IPS-20b (cell line): Measurements from ENCODE around the gene LHX4.

Experiments
- H3K27ac ChIP-seq: one replicate; pipeline ENCODE4 v1.5.1; 2013; ENCODE audit warnings: low read length
- H3K27me3 ChIP-seq: 2 replicates; pipeline ENCODE4 v1.6.1; 2013; ENCODE audit warnings: mild to moderate bottlenecking, low read length, inconsistent platforms; ENCODE audit not compliant: insufficient read depth
- H3K36me3 ChIP-seq: 2 replicates; pipeline ENCODE4 v1.6.1; 2013; ENCODE audit warnings: low read depth, mild to moderate bottlenecking, inconsistent platforms, low read length, moderate library complexity; ENCODE audit not compliant: insufficient read depth
- H3K4me1 ChIP-seq: 2 replicates; pipeline ENCODE4 v1.6.1; 2013; ENCODE audit warnings: mild to moderate bottlenecking, control low read depth, inconsistent platforms, low read length, moderate library complexity; ENCODE audit not compliant: insufficient read depth
- H3K4me3 ChIP-seq: 2 replicates; pipeline ENCODE4 v1.5.1; 2013; ENCODE audit warnings: mild to moderate bottlenecking, low read length, inconsistent platforms
- H3K9ac ChIP-seq: 2 replicates; pipeline ENCODE4 v1.6.1; 2013; ENCODE audit warnings: low read depth, mild to moderate bottlenecking, inconsistent platforms, low read length, moderate library complexity
- H3K9me3 ChIP-seq: 2 replicates; pipeline ENCODE4 v1.6.1; 2013; ENCODE audit warnings: mild to moderate bottlenecking, low read depth, low read length, inconsistent platforms; ENCODE audit not compliant: insufficient read depth

LHX4 gene

GRCh38 chr1:180248731-180249681 is 18.9 kb downstream of the LHX4 start:
- Histone ChIP-seq H3K4me1 (peaks cover 6% of the 10 kb centered on the region; the same call in 1 of the 2 replicates), H3K27ac (no peak overlapping the region), H3K4me3 (no peak overlapping the region), H3K27me3 (no peaks in the 10 kb centered on the region), H3K9ac (no peak overlapping the region), H3K36me3 (no peaks in the 10 kb centered on the region), H3K9me3 (no peaks in the 10 kb centered on the region)

- H3K4me3 ChIP-seq, result no peak overlapping the region
- no peak overlapping the region for H3K9ac ChIP-seq
- peaks cover 6% of the 10 kb centered on the region; the same call in 1 of the 2 replicates for H3K4me1 ChIP-seq
- H3K27me3 ChIP-seq, result no peaks in the 10 kb centered on the region
- H3K9me3 ChIP-seq, result no peaks in the 10 kb centered on the region
- H3K27ac ChIP-seq, result no peak overlapping the region
- no peaks in the 10 kb centered on the region for H3K36me3 ChIP-seq
Observed at GRCh38 chr1:180249725-180250498, 19.8 kb downstream of the LHX4 start.

- no peak overlapping the region for H3K27ac ChIP-seq
- no peaks in the 10 kb centered on the region for H3K9me3 ChIP-seq
Observed at GRCh38 chr1:180250499-180250770, 20.4 kb downstream of the LHX4 start.

GRCh38 chr1:180250883-180251509 is 20.9 kb downstream of the LHX4 start:
- Histone ChIP-seq H3K4me1 (peaks cover 6% of the 10 kb centered on the region; the same call in 1 of the 2 replicates), H3K27me3 (no peaks in the 10 kb centered on the region)

More at GRCh38 chr1:180250499-180250770, 20.4 kb downstream of the LHX4 start:
- H3K4me1 ChIP-seq, result peaks cover 6% of the 10 kb centered on the region; the same call in 1 of the 2 replicates
- H3K27me3 ChIP-seq, result no peaks in the 10 kb centered on the region
- no peak overlapping the region for H3K4me3 ChIP-seq
- no peaks in the 10 kb centered on the region for H3K36me3 ChIP-seq
- H3K9ac ChIP-seq, result no peak overlapping the region

GRCh38 chr1:180251526-180252305 is 21.7 kb downstream of the LHX4 start:
- no peaks in the 10 kb centered on the region for H3K9me3 ChIP-seq
- H3K9ac ChIP-seq, result no peak overlapping the region
- H3K4me3 ChIP-seq, result no peak overlapping the region
- no peak overlapping the region for H3K27ac ChIP-seq
- no peaks in the 10 kb centered on the region for H3K27me3 ChIP-seq
- no peaks in the 10 kb centered on the region for H3K36me3 ChIP-seq
- H3K4me1 ChIP-seq, result peaks cover 6% of the 10 kb centered on the region; the same call in 1 of the 2 replicates

More at GRCh38 chr1:180250883-180251509, 20.9 kb downstream of the LHX4 start:
- no peak overlapping the region for H3K27ac ChIP-seq
- H3K9ac ChIP-seq, result no peak overlapping the region
- H3K36me3 ChIP-seq, result no peaks in the 10 kb centered on the region
- no peak overlapping the region for H3K4me3 ChIP-seq
- H3K9me3 ChIP-seq, result no peaks in the 10 kb centered on the region

GRCh38 chr1:180252638-180253536 is 22.8 kb downstream of the LHX4 start:
- Histone ChIP-seq H3K4me3 (no peak overlapping the region), H3K27me3 (no peaks in the 10 kb centered on the region), H3K4me1 (peaks cover 6% of the 10 kb centered on the region; the same call in 1 of the 2 replicates), H3K9ac (no peak overlapping the region), H3K36me3 (no peaks in the 10 kb centered on the region), H3K27ac (no peak overlapping the region), H3K9me3 (no peaks in the 10 kb centered on the region)

- Histone ChIP-seq H3K27ac (no peak overlapping the region), H3K9ac (no peak overlapping the region), H3K36me3 (no peaks in the 10 kb centered on the region), H3K9me3 (no peaks in the 10 kb centered on the region), H3K4me1 (peaks cover 6% of the 10 kb centered on the region; the same call in 1 of the 2 replicates), H3K27me3 (no peaks in the 10 kb centered on the region), H3K4me3 (no peak overlapping the region)
Observed at GRCh38 chr1:180253585-180254495, 23.8 kb downstream of the LHX4 start.

- Histone ChIP-seq H3K27ac (no peak overlapping the region), H3K27me3 (no peaks in the 10 kb centered on the region), H3K4me1 (peaks cover 6% of the 10 kb centered on the region; the same call in 1 of the 2 replicates), H3K36me3 (no peaks in the 10 kb centered on the region), H3K4me3 (no peak overlapping the region), H3K9ac (no peak overlapping the region), H3K9me3 (no peaks in the 10 kb centered on the region)
Observed at GRCh38 chr1:180254496-180254819, 24.4 kb downstream of the LHX4 start.

- peaks cover 6% of the 10 kb centered on the region; the same call in 1 of the 2 replicates for H3K4me1 ChIP-seq
- no peak overlapping the region for H3K27ac ChIP-seq
- no peak overlapping the region for H3K9ac ChIP-seq
- no peaks in the 10 kb centered on the region for H3K27me3 ChIP-seq
- H3K4me3 ChIP-seq, result no peak overlapping the region
- no peaks in the 10 kb centered on the region for H3K36me3 ChIP-seq
- H3K9me3 ChIP-seq, result no peaks in the 10 kb centered on the region
Observed at GRCh38 chr1:180254854-180255253, 24.8 kb downstream of the LHX4 start.
